ES-I3 (cell line): Measurements from ENCODE around the gene DTL.
"Not testable (repeated sequence)": the region's sequence is repeated elsewhere in the genome, so short reads cannot be mapped to it uniquely, and the experiment has no call there.

ENCODE experiments used
- H3K36me3 ChIP-seq: 2 replicates; pipeline ENCODE4 v1.6.1; 2013; ENCODE audit warnings: mild to moderate bottlenecking, low read length, control low read depth, moderate library complexity; ENCODE audit not compliant: insufficient read depth
- H3K4me1 ChIP-seq: 2 replicates; pipeline ENCODE4 v1.6.1; 2013; ENCODE audit warnings: mild to moderate bottlenecking, control low read depth, low read length; ENCODE audit not compliant: insufficient read depth
- H3K9ac ChIP-seq: 2 replicates; pipeline ENCODE4 v1.6.1; 2013; ENCODE audit warnings: low read depth, mild to moderate bottlenecking, low read length, moderate library complexity
- H3K9me3 ChIP-seq: 2 replicates; pipeline ENCODE4 v1.6.1; 2013; ENCODE audit warnings: mild to moderate bottlenecking, low read length, moderate library complexity; ENCODE audit not compliant: control insufficient read depth, insufficient read depth

The DTL gene

GRCh38 chr1:212035123-212035834 is at the start of gene DTL, which contains the start of gene INTS7:
DTL (plus strand) TSS chr1:212035748; CDS start chr1:212035891, 143 bp downstream.
INTS7 (minus strand) TSS chr1:212035557; CDS start chr1:212035437, 120 bp downstream.
- Histone ChIP-seq H3K9ac (peak within 1 kb of the TSS; percentile 89), H3K9me3 (no peaks in the 10 kb centered on the region), H3K4me1 (peaks cover 12% of the 10 kb centered on the region), H3K36me3 (no peaks in the 10 kb centered on the region; the same call in 1 of the 2 replicates)

DNA sequence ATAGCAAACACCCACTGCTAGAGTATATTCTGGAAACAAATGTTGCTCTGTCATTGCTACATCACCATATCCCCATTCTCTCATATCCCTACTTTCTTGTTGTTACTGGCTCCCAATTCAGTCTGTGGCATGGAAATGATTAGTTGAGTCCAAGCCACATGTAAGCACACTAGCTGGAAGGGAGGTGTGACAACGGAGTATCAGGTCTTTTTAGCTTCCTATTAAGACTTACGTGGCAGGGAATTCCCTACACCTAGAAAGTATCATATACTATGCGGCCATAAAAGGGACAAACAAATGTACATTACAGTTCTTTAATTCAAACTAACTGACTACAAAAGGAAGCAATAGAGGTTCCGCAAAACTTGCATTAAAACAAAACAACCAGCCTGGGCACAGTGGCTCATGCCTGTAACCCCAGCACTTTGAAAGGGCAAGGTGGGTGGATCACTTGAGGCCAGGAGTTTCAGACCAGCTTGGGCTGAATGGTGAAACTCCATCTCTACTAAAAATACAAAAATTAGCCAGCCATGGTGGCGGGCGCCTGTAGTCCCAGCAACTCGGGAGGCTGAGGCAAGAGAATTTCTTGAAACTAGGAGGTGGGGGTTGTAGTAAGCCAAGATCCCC is 48.8 kb upstream of the DTL start:
- H3K9ac ChIP-seq, result no peak overlapping the region
- H3K4me1 ChIP-seq, result no peaks in the 10 kb centered on the region
- no peaks in the 10 kb centered on the region for H3K9me3 ChIP-seq
- H3K36me3 ChIP-seq, result no peaks in the 10 kb centered on the region

- no peaks in the 10 kb centered on the region; the same call in 1 of the 2 replicates for H3K36me3 ChIP-seq
- no peak overlapping the region for H3K9ac ChIP-seq
- H3K4me1 ChIP-seq, result no peaks in the 10 kb centered on the region
- H3K9me3 ChIP-seq, result no peaks in the 10 kb centered on the region
Observed at GRCh38 chr1:211991695-211992094, 43.9 kb upstream of the DTL start.

DNA sequence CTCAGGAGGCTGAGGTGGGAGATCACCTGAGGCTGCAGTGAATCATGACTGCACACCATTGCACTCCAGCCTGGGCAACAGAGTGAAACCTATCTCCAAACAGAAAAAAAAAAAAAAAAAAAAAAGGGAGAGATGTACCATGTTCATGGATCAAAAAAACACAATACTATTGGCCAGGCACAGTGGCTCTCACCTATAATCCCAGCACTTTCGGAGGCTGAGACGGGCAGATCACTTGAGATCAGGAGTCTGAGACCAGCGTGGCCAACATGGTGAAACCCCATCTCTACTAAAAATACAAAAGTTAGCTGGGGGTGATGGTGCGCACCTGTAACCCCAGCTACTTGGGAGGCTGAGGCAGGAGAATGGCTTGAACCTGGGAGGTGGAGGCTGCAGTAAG is 38.1 kb upstream of the DTL start:
- not testable (repeated sequence) for H3K36me3 ChIP-seq, H3K4me1 ChIP-seq, H3K9me3 ChIP-seq, H3K9ac ChIP-seq

- no peaks in the 10 kb centered on the region for H3K4me1 ChIP-seq
- peaks cover 4% of the 10 kb centered on the region; the same call in 1 of the 2 replicates for H3K36me3 ChIP-seq
- H3K9me3 ChIP-seq, result no peaks in the 10 kb centered on the region
- no peak overlapping the region for H3K9ac ChIP-seq
Observed at GRCh38 chr1:212002536-212002935, 33.0 kb upstream of the DTL start.

DNA sequence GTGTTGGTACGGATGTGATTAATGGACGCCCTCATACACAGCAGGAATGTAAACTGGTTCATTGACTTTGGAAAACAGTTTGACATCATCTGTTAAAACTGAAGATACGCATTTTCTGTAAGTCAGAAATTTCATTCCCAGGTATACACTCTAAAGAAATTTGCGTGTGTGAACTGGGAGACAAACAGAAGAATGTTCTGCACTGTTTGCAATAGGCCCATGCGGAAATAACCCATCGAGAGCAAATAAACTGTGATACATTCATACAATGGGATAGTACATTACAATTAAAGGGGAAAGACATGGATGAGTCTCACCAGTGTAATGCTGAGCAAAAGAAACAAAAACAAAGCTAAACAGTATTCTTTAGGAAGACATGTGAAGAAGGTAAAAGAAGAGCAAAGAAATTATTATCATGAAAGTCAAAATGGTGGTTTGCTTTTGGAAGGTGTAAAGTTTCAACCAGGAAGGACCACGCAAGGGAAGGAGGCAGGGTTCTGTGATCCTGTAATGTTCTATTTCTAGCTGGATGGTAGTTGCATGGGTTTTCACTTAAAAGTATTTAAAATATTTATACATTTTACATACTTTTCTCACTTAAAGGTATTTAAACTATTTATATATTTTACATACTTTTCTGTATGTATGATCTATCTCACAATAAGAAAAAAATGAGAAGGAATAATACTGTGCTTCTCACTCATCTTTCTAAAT is 30.5 kb upstream of the DTL start:
- Histone ChIP-seq H3K4me1 (no peaks in the 10 kb centered on the region), H3K9ac (no peak overlapping the region), H3K36me3 (peaks cover 4% of the 10 kb centered on the region; the same call in 1 of the 2 replicates), H3K9me3 (no peaks in the 10 kb centered on the region)

- no peaks in the 10 kb centered on the region for H3K9me3 ChIP-seq
- no peaks in the 10 kb centered on the region for H3K36me3 ChIP-seq
- no peak overlapping the region for H3K9ac ChIP-seq
- no peaks in the 10 kb centered on the region for H3K4me1 ChIP-seq
Observed at GRCh38 chr1:212007178-212007577, 28.4 kb upstream of the DTL start.

GRCh38 chr1:212007886-212008285 is 27.7 kb upstream of the DTL start:
- no peaks in the 10 kb centered on the region for H3K4me1 ChIP-seq
- no peaks in the 10 kb centered on the region for H3K9me3 ChIP-seq
- H3K9ac ChIP-seq, result no peak overlapping the region
- no peaks in the 10 kb centered on the region for H3K36me3 ChIP-seq

- Histone ChIP-seq H3K36me3 (no peaks in the 10 kb centered on the region), H3K9ac (no peak overlapping the region), H3K9me3 (no peaks in the 10 kb centered on the region), H3K4me1 (no peaks in the 10 kb centered on the region)
Observed at GRCh38 chr1:212009561-212009960, 26.0 kb upstream of the DTL start.

- Histone ChIP-seq H3K36me3 (no peaks in the 10 kb centered on the region), H3K9me3 (no peaks in the 10 kb centered on the region), H3K4me1 (no peaks in the 10 kb centered on the region), H3K9ac (no peak overlapping the region)
Observed at GRCh38 chr1:212010004-212010403, 25.5 kb upstream of the DTL start.

- Histone ChIP-seq H3K36me3 (no peaks in the 10 kb centered on the region), H3K4me1 (no peaks in the 10 kb centered on the region), H3K9me3 (no peaks in the 10 kb centered on the region), H3K9ac (no peak overlapping the region)
Observed at GRCh38 chr1:212012034-212012740, 23.4 kb upstream of the DTL start.

DNA sequence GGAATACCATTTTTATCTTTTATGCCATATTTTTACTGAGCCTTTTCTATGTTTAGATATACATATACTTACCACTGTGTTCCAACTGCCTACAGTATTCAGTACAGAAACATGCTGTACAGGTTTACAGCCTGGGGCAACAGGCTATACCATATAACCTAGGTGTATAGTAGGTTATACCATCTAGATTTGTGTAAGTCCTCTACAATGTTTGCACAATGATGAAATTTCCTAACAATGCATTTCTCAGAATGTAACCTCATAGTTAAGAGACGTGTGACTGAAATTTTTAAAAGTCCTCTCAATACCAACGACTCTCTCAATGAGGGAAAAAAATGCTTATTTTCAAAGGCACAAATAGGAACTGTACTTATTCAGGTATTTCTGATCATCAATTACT is 21.9 kb upstream of the DTL start:
- Histone ChIP-seq H3K36me3 (no peaks in the 10 kb centered on the region), H3K9ac (no peak overlapping the region), H3K9me3 (no peaks in the 10 kb centered on the region), H3K4me1 (no peaks in the 10 kb centered on the region)

DNA sequence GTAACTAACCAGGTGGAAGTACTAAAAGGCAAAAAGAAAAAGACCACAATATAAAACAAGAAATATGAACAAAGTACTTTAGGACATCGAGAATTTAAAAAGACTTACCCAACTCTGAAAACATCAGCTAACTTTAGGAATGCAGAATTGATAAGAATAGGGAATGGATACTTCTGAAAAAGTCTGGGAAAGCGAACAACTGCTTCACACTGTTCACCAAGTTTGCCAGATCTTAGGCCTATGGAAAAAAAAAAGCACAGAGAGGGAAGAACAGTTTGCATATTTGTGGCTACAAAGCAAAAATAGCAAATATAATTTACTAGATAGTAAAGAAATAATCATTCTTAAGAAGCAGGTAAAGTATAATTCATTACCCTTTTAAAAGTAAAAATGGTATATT is 14.6 kb upstream of the DTL start:
- H3K36me3 ChIP-seq, result no peaks in the 10 kb centered on the region
- H3K4me1 ChIP-seq, result no peaks in the 10 kb centered on the region

DNA sequence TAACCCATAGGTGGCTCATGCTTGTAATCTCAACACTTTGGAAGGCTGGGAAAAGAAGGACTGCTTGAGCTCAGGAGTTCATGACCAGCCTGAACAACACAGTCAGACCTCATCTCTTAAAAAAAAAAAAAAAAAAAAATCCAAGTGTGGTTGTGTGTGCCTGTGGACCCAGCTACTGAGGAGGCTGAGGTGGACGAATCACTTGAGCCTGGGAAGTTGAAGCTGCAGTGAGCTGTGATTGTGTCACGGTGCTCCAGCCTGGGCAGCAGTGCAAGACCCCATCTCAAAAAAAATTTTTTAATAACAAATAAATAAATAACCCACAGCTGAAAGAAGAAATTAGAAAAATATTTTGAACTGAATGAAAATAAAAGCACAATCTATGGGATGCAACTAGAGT is 14.0 kb upstream of the DTL start:
- Histone ChIP-seq H3K9ac (no peak overlapping the region), H3K36me3 (no peaks in the 10 kb centered on the region), H3K9me3 (peaks cover 4% of the 10 kb centered on the region; the same call in 1 of the 2 replicates), H3K4me1 (no peaks in the 10 kb centered on the region)

More for the DNA sequence above, 14.6 kb upstream of the DTL start:
- H3K9ac ChIP-seq, result no peak overlapping the region
- peaks cover 4% of the 10 kb centered on the region; the same call in 1 of the 2 replicates for H3K9me3 ChIP-seq
